NCI-H2081 treated with DMSO at 0.1 percent for 48 hours (cell line): Measurements from ENCODE around the gene GNAT1.

Experiments used
- DNase-seq: peaks from one replicate; lab custom pipeline; 2025; lab: John Stamatoyannopoulos, UW

Gene GNAT1

DNA sequence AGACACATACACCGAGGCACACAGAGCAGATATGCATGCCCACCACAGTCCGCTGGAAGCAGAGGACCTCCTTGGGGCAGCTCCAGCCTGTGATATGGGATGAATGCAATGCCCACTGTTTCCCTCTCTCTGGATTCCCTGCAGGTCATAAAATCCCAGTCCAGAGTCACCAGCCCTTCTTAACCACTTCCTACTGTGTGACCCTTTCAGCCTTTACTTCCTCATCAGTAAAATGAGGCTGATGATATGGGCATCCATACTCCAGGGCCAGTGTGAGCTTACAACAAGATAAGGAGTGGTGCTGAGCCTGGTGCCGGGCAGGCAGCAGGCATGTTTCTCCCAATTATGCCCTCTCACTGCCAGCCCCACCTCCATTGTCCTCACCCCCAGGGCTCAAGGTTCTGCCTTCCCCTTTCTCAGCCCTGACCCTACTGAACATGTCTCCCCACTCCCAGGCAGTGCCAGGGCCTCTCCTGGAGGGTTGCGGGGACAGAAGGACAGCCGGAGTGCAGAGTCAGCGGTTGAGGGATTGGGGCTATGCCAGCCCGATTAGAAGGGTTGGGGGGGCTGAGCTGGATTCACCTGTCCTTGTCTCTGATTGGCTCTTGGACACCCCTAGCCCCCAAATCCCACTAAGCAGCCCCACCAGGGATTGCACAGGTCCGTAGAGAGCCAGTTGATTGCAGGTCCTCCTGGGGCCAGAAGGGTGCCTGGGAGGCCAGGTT, at the start of gene GNAT1:
GNAT1 (plus strand) TSS at position 675 of the 725 bp plus-strand sequence. CDS start 116 bp downstream, outside the sequence.
- DNase-seq: no peak

- no peak for DNase-seq
These were observed 45.0 kb upstream of the GNAT1 start for GRCh38 chr3:50146316-50146901.

GRCh38 chr3:50147016-50147415, 44.4 kb upstream of the GNAT1 start:
- DNase-seq: no peak

DNA sequence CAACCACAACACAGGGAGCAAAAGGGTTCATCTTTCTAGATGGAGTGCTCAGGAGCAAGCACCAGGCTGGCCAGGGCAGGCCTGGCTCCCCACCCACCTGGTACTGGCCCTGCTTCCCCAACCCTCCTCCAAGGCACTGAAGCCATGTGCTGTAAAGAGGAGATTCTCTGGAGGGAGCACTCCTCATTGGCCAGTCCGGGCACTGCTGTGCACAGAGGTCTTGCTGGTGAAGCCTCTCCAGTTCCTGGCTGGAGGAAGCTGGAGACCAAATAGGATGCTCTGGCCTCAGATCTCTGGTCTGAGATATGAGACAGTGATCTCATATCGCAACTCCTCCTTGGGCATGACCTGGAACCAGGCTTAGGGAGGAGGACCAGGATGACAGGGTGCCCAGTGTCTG, 44.0 kb upstream of the GNAT1 start:
- no peak for DNase-seq

DNA sequence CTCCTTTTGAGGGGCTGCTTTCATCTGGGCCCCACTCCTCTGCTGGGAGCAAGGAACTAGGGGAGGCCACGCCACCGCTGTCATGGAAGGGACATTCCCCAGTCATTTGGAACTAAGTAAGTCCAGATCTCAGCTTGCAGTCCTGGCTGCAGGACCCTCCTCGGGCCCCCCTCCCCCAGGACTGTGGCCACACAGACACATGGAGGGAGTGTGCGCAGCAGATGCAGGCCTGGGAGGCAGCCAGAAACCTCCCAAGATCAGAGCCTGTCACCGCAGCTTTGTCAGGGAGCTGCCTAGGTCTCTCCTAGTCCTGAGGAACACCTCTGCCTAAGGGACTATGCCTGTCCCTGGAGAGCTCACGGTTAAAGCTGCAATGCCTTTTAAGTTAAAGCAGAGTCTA, 43.5 kb upstream of the GNAT1 start:
- no peak for DNase-seq

DNA sequence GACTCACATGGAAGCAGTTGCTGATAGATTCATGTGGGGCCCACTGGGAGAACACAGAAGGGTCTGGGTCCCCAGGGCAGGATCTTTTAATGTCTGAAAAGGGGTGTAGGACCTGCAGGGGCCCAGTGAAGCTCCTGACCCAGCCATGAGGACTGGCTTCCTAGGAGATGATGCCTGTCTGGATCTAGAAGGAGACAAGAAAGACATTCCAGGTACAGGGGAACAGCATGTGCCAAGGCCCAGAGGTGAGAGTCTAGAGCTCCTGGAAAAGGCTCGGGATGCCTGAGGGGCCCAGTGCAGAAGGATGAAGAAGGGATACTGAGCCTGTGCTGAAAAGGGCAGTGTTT, 41.0 kb upstream of the GNAT1 start:
- DNase-seq: no peak

GRCh38 chr3:50150863-50151686, 40.3 kb upstream of the GNAT1 start:
- DNase-seq: no peak

DNA sequence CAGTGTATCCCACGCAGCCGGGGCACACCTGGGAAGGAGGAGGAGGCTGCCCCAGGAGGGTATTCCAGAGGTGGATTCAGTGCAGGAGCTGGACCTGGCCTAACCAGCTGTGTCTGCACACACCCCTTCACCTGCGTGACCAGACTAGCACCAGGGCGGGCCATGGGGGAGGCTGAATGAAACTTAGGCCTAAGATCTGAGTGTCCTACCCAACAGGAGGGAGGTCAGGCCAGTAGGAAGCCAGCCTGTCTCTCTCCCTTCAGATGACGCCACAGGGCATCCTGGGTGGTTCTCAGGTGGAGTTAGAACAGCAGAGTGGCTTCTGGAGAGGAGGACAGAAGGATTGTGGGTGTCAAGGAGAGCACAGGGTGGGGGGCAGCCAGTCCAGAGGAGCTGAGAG, 39.7 kb upstream of the GNAT1 start:
- DNase-seq: no peak

GRCh38 chr3:50153782-50154475, 37.5 kb upstream of the GNAT1 start:
- no peak for DNase-seq

- no peak for DNase-seq
These were observed 37.0 kb upstream of the GNAT1 start for GRCh38 chr3:50154476-50154839.

- no peak for DNase-seq
These were observed 36.4 kb upstream of the GNAT1 start, which contains the start of gene SEMA3F for GRCh38 chr3:50154840-50155490. Gene SEMA3F (plus strand): TSS chr3:50155324. CDS start chr3:50159623, 4,299 bp downstream.

GRCh38 chr3:50155491-50155878, 35.9 kb upstream of the GNAT1 start:
- no peak for DNase-seq

DNA sequence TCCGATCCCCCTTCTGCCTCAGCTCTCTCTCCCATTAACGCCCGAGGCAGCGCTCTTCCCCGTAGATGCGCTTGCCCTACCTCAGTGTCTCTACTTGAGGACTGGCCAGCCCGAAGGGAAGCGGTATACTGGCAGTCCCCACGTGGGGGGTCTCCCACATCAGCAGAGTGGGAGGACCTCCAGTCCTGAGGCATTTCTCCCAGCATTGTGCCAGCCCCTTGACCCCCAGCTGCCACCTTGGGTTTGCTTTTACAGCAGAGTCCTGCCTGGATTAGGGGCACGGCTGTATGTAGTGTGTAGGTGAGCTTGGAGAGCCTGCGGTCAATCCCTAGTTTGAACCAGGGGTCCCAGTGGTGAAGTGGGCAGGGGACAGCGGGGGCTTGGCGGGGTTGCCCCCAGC, 35.5 kb upstream of the GNAT1 start:
- no peak for DNase-seq

- no peak for DNase-seq
These were observed 34.6 kb upstream of the GNAT1 start for GRCh38 chr3:50156549-50157493.

GRCh38 chr3:50157827-50158529, 33.4 kb upstream of the GNAT1 start:
- no peak for DNase-seq

DNA sequence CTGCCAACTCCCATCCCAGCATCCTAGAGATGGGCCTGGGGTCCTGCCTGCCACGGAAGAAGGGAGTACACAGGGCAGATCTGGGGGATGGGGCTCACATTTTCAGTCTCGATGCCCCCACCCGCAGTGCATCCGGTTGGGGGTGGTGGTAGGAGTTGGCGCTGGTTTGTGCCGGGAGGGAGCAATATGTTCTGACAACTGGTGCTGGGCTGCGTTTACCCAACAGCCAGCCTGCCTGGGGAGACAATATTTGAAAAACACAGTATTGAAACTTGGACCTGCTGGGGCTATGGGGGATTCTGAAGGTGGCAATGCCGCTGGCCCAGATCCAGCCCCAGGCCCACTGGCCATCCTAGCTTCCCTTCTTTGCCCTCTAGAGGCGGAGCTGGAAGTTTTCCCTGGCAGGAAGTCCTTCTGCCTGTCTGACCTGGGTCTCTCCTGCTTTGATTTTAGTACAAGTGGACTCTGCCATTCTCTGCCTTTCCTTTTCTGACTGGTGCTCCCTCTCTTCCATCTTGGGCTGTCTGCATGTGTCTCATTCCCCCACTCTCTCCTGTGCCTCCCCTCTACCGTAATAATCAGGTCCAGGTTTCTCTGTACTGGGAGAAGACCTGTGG, 32.8 kb upstream of the GNAT1 start:
- no peak for DNase-seq

- DNase-seq: no peak
These were observed 30.8 kb upstream of the GNAT1 start for GRCh38 chr3:50160561-50160983.

DNA sequence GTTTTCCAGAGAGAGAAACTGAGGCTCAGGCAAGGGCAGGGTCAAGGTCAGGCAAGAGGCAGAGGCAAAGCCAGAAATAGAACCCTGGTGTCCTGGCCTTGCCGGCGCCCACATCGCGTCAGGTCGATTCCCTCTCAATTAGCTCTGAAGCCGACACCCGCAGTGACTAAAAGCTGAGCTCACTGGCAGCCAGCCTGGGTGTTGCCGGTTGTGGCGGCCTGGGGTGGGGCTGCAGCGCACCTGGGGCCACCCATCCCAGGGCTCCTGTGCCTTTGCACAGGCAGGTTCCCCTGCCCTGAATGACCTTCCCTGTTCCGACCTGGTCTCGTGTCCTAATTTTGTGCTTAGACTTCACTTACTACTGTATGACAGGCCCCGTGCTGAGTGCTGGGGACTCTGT, 30.1 kb upstream of the GNAT1 start:
- DNase-seq: no peak

DNA sequence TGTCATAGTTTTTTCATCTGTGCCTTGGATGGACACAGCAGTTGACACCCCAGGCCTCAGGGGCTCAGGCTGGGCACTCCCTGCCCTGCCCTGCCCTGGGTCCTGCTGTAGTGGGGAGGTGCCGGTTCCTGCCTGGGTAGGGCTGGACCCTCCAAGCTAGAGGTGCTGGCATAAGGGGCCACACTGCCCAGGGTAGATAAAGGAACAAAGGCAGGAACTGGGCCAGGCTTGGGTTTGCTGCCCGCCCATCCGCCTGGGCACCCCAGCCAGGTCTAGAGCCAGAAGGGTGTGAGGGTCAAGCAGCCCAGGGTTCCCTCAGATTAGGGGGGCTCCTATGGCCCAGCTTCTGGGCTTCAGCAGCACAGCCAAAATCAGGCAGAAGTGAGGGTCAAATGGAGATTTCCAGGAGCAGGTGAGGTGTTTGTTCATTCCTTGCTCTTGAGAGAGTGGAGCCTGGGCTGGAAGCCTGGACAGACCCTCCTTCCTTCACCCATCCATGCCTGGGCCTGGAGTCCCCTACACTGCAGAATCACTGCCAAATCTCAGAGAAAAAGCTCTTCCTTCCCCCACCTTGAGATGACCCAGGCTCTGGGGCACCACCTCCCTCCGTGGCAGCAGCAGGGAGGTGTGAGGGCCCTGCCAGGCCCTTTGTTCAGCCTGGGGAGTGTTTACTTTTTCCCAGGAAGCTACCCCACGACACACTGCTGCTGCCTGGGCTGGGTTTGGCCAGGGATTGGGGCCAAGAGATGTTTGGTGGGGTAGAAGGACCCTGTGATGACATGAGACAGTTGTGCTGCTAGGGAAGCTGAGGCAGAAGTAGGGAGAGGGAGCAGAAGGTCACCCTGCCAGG, 29.2 kb upstream of the GNAT1 start:
- no peak for DNase-seq
